Rectal smooth muscle tissue (tissue), 1 donor: Measurements from ENCODE around the gene CAMTA1.
A peak's percentile ranks its signal among the peaks of the same experiment; 100 is the strongest.
"Not testable (repeated sequence)": the region's sequence is repeated elsewhere in the genome, so short reads cannot be mapped to it uniquely, and the experiment has no call there.

Source experiments
- H3K27ac ChIP-seq: one replicate; pipeline ENCODE4 v1.7.0; 2013; ENCODE audit warnings: low read depth, low read length, inconsistent platforms
- H3K27me3 ChIP-seq: one replicate; pipeline ENCODE4 v1.7.0; 2013; ENCODE audit warnings: low read length; ENCODE audit not compliant: control insufficient read depth, insufficient read depth
- H3K36me3 ChIP-seq: one replicate; pipeline ENCODE4 v1.7.0; 2013; ENCODE audit warnings: low read length; ENCODE audit not compliant: control insufficient read depth, insufficient read depth
- H3K4me1 ChIP-seq: one replicate; pipeline ENCODE4 v1.7.0; 2013; ENCODE audit warnings: low read length; ENCODE audit not compliant: control insufficient read depth, insufficient read depth
- H3K4me3 ChIP-seq: one replicate; pipeline ENCODE4 v1.7.0; 2013; ENCODE audit warnings: low read length
- H3K9ac ChIP-seq: one replicate; pipeline ENCODE4 v1.7.0; 2013; ENCODE audit warnings: low read length

CAMTA1 gene

DNA sequence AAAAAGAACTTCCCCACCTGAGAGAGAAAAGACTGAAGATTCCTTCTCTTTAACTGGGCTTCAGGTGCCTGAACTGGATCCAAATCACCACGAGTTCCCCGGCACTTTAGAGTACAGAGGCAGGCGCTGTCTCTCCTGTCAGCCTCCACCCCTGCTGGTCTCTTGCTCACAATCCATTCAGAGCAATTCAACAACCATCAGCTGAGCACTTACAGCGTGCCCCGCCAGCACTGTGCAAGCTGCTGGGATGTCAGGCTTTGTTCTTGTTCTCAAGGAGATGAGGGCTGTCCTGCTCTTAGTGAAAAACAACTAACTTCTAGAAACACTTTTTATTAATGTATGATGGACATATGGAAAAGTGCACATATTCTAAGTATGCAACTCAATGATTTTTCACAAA, 917.1 kb downstream of the CAMTA1 start:
- no peaks in the 10 kb centered on the region for H3K36me3 ChIP-seq
- no peak overlapping the region for H3K4me3 ChIP-seq
- H3K27me3 ChIP-seq = no peaks in the 10 kb centered on the region
- H3K9ac ChIP-seq = no peak overlapping the region
- no peaks in the 10 kb centered on the region for H3K4me1 ChIP-seq
- H3K27ac ChIP-seq = no peak overlapping the region

DNA sequence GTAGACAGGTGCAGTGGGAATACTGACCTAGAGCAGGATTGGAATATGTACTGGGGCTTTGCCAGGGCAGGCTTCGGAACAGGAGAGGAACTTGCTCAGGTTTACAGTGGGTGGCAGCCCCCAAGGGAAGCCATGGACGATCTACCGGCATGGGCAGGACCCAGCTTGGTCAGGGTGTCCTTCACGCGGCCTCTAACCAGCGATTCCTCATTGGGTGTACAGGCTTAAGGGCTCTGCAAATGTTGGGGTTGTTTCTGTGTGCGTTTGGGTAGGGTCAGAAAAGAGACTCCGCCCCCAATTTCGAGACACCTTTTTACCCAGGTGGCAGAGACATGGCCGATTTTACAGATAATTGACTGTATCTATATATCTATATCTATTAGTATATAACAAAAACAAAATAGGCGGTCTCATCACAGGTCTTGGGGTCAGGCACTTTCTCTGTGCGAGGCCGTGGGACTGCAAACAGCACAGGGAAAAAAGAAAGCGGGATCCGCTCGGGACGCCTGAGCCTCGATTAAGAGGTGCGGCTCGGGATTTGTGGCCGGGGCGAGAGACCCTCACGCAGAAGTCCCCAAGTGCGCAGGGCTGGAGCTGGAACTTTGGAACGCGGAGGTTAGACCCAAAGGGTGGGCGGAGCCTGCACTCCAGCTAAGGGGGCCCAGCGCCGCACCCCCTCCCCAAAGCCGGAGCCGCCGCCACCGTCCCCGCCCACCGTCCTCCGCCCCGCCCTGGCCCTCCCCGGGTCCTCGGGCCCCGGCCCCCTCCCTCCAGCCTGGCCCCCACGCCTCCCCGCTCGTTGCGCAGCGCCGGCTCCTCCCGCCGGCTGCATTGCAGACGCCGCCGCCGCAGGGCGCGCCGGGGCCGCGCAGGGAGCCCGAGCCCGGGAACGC, 918.3 kb downstream of the CAMTA1 start:
- no peaks in the 10 kb centered on the region for H3K4me1 ChIP-seq
- H3K9ac ChIP-seq = no peak overlapping the region
- no peak overlapping the region for H3K27ac ChIP-seq
- H3K36me3 ChIP-seq = no peaks in the 10 kb centered on the region
- H3K4me3 ChIP-seq = peak overlapping the region; percentile 21
- no peaks in the 10 kb centered on the region for H3K27me3 ChIP-seq

DNA sequence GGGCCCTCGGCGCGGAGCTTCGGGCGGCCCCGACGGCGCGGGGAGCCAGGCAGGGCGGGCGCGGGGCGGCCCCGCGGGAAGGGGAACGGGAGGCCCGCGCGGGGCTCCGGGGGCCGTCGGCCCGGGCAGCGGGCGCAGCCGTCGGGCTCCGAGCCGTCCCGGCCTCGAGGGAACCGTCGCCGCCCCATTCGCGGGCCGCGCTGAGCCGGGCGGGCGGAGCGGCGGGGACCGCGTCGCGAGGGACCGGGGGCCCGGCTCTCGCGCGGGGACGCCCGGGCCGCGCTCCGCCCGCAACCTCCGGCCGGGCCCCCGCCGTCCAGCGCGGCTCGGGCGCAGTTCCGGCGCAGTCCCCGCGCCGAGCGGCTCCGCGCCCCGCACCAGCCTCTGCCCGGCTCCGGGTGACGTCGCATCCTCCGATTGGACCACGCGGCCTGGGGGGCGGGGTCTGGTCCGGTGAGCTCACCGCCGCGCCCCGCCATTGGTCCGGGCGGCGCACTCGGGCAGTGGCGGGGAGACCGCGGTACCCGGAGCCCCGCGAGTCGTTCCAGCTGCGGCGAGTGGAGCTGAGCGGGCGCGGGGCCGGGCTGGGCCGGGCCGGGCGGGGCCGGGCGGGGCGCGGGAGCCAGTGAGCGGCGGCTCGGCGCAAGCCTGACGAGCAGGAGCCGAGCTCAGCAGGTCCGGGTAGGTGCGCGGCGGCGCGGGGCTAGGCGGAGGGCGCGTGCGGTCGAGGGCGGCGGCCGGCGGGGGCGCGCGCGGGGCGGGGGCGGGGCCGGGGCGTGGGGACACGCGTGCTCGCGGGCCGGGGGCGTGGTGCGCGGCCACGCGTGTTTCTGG, 919.2 kb downstream of the CAMTA1 start:
- Histone ChIP-seq H3K27me3 (no peaks in the 10 kb centered on the region), H3K27ac (no peak overlapping the region), H3K4me1 (no peaks in the 10 kb centered on the region), H3K9ac (no peak overlapping the region), H3K4me3 (peak overlapping the region; percentile 73), H3K36me3 (no peaks in the 10 kb centered on the region)

DNA sequence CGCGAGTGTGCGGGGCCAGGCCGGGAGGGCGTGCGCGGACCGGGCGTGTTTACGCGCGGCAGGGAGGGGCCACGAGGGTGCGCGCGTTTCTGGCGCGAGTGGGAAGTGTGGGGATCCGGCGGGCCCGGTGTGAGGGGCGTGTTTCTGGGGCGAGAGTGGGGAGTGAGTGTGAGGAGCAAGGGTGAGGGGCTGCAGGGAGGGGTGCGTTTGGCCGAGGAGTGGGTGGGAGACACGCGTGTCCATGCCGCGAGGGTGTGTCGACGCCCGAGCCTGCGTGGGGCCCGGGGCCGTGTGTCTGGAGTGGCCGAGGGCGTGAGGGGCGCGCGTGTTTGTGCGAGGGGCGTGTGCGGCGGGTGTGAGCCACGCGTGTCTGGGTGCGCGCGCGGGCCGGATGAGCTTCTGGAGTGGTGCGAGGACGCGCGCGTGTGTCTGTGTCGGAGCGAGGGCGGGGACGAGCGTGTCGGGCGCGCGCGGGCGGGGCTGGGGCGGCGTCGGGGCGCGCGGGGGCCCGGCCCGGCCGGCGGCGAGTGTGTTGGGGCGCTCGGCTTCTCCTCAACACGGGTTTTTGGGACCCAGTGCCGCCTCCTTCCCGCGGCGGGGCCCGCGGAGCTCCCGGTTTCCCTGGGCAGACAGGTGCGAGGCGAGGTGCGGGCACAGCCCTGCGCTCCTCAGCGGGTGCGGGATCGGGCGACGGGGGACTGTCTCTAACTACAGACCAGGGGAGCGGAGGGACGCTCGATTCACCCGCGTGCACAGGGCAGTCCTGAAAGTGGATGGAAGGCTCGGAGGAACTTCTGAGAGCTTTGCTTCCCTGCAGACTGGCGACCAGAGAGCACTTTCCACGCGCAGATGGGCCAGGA, 920.0 kb downstream of the CAMTA1 start:
- no peaks in the 10 kb centered on the region for H3K36me3 ChIP-seq
- H3K4me3 ChIP-seq = peak overlapping the region; percentile 73
- H3K9ac ChIP-seq = no peak overlapping the region
- H3K27me3 ChIP-seq = no peaks in the 10 kb centered on the region
- no peak overlapping the region for H3K27ac ChIP-seq
- H3K4me1 ChIP-seq = no peaks in the 10 kb centered on the region

DNA sequence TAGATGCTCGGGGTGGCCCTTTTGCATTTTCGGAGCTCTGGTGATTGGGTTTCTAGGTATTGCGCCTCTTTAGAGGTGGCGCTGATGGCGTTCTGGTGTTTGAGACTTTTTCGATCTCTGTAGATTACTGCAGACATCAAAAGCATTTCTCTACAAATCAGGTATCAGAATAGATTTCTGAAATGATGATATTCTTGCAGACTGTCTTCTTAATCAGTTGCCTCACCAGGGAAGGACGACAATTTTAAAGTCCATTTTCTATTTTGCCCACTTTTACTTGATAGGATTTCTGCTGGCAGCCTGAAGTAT, 920.6 kb downstream of the CAMTA1 start:
- Histone ChIP-seq H3K27me3 (no peaks in the 10 kb centered on the region), H3K4me3 (peak overlapping the region; percentile 59), H3K27ac (no peak overlapping the region), H3K4me1 (no peaks in the 10 kb centered on the region), H3K9ac (no peak overlapping the region), H3K36me3 (no peaks in the 10 kb centered on the region)

DNA sequence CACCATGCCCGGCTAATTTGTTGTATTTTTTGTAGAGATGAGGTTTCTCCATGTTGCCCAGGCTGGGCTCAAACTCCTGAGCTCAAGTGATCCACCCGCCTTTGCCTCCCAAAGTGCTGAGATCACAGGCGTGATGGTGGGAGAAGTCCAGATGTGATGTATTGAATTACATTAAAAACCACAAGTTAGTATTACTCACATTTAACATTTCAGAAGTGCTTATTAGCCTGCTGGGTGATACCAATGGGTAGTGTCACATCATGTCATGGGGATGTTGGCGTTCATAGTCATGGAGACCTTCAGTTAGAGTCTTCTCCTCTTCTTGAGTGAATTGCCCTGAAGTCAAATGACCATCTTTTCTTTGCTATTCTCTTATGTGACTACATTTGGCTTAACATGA, 922.3 kb downstream of the CAMTA1 start:
- Histone ChIP-seq H3K27me3 (no peaks in the 10 kb centered on the region), H3K9ac (no peak overlapping the region), H3K4me1 (no peaks in the 10 kb centered on the region), H3K36me3 (no peaks in the 10 kb centered on the region), H3K4me3 (no peak overlapping the region), H3K27ac (no peak overlapping the region)

DNA sequence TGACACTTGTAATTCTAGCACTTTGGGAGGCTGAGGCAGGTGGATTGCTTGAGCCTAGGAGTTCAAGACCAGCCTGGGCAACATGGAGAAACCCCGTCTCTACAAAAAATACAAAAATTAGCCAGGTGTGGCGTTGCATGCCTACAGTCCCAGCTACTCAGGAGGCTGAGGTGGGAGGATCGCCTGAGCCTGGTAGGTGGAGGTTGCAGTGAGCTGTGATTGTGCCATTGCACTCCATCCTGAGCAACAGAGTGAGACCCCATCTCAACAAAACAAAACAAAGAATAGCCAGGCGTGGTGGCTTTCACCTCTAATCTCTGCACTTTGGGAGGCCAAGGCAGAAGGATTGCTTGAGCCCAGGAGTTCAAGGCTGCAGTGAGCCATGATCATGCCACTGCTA, 922.8 kb downstream of the CAMTA1 start:
- H3K9ac ChIP-seq, H3K36me3 ChIP-seq, H3K27ac ChIP-seq, H3K4me1 ChIP-seq, H3K4me3 ChIP-seq, H3K27me3 ChIP-seq: not testable (repeated sequence)

DNA sequence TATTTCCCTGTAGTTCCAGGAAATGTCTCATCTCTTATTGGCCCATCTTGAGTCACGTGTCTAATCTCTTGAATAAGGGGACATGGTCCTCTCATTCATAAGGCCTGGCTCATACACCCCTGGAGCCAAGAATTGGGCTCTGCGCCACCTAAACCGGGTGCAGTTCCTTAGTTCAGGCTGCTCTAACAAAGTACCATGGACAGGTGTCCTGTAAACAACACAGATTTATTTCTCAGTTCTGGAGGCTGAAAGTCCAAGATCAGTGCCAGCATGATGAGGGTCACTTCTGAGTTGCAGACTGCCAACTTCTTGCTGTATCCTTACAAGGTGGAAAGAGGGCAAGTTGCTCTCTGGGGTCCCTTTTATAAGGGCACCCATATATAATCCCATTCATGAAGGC, 925.6 kb downstream of the CAMTA1 start:
- Histone ChIP-seq H3K4me1 (no peaks in the 10 kb centered on the region), H3K27me3 (no peaks in the 10 kb centered on the region), H3K27ac (no peak overlapping the region), H3K4me3 (no peak overlapping the region), H3K9ac (no peak overlapping the region), H3K36me3 (no peaks in the 10 kb centered on the region)

DNA sequence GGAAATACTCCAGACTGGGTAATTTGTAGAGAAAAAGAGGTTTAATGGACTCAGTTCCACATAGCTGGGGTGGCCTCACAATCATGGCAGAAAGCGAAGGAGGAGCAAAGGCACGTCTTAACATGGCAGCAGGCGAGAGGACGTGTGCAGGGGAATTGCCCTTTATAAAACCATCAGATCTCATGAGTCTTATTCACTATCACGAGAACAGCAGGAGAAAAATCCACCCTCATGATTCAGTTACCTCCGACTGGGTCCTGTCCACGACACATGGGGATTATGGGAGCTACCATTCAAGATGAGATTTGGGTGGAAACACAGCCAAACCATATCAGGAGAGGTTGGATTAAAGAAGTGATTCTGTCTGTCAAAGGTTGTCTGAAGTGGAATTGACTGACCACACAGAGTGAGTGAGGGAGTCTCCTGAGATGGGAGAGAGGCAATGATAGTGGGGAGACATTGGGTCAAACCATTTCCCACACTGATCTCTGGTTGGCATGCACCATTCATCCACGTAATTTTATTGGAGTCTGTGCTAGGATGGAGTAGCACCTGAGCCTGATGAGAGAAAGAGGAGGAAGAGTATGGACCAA, 927.6 kb downstream of the CAMTA1 start:
- Histone ChIP-seq H3K27me3 (no peaks in the 10 kb centered on the region), H3K9ac (no peak overlapping the region), H3K27ac (no peak overlapping the region), H3K36me3 (no peaks in the 10 kb centered on the region), H3K4me3 (no peak overlapping the region), H3K4me1 (no peaks in the 10 kb centered on the region)

DNA sequence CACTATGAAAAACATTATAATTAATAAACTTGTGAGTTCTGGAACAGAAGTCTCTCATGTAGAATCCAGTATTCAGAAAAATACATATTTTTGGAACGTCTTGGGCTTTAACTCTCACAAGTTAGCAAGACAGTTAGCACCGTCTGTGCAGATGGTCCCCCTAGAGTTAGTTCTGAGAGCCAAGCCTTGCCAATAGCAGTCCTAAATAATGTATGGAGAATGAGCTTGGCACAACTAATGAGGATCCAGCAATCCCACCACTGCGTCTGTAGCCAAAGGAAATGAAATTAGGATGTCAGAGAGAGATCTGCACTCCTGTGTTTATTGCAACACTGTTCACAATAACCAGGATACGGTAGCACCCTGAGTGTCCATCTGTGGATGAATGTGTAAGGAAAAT, 931.3 kb downstream of the CAMTA1 start:
- H3K27ac ChIP-seq = no peak overlapping the region
- no peak overlapping the region for H3K9ac ChIP-seq
- H3K4me1 ChIP-seq = no peaks in the 10 kb centered on the region
- no peaks in the 10 kb centered on the region for H3K36me3 ChIP-seq
- H3K4me3 ChIP-seq = no peak overlapping the region
- H3K27me3 ChIP-seq = no peaks in the 10 kb centered on the region

DNA sequence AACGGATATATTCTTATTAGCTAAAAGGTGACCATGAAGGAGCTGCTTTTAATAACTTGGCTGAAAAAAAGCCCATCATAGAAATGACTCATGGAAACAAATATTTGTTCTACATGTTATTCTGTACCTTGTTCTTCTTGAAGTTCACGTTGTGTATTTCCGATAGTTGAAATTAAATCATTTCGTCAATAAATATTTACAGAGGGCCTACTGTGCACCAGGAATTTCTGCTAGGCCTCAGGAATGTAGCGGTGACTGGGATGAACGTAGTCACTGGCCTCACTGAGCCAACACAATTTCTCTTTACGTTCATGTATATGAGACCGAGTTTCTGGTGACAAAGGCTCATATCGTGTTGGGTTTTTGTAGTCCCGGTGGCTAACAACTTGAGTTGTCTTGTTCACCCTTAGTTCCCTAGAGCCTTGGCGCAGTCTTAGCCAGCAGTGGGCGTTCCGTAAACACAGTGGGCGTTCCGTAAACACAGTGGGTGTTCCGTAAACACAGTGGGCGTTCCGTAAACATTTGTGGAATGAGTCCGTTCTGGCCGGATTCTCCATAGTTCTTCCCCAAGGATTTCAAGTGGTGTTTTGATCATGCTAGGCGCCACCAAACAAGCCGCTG, 932.6 kb downstream of the CAMTA1 start:
- H3K4me1 ChIP-seq = no peaks in the 10 kb centered on the region
- no peak overlapping the region for H3K27ac ChIP-seq
- no peaks in the 10 kb centered on the region for H3K36me3 ChIP-seq
- no peak overlapping the region for H3K9ac ChIP-seq
- H3K27me3 ChIP-seq = no peaks in the 10 kb centered on the region
- no peak overlapping the region for H3K4me3 ChIP-seq
